HepG2 (cell line): Measurements from ENCODE around the gene EMC10. TPM values are rescaled to one million over a fixed set of nuclear protein-coding genes. Genes with fewer than 3 reads are reported as not detected.

Experiments
- ATAC-seq: fragments of 200-7000 bp; cut with Tn5 transposase; 3 replicates; pipeline ENCODE4 v1.9.1; 2020; ENCODE audit warnings: mild to moderate bottlenecking, moderate library complexity
- BruUV-seq: library from RNA; stranded (reverse); fragments of 400-500 nt; replicated peaks from 2 replicates; lab custom pipeline; 2021; lab: Mats Ljungman, UMichigan
- CTCF ChIA-PET: fragments of 300-600 bp; formaldehyde crosslinking; extraction: SDS; loops from one replicate; lab custom pipeline; 2021; ENCODE audit warnings: low total read pairs, inconsistent platforms, low intra/inter-chr PET ratio; lab: Yijun Ruan, JAX
- POLR2A ChIA-PET: fragments of 350-600 bp; sonication (Branson Sonifier 250); formaldehyde crosslinking; loops from one replicate; lab custom pipeline; 2020; ENCODE audit warnings: antibody characterized with exemption, inconsistent platforms; lab: Yijun Ruan, JAX
- DNase-seq: peaks from one replicate; pipeline ENCODE4 v3.0.0-alpha.2; 2015; ENCODE audit warnings: low spot score
- FAIRE-seq: peaks from 3 replicates; lab custom pipeline; 2011; peaks lifted over from hg19 to GRCh38; lab: Jason Lieb, UNC
- H2AFZ ChIP-seq: one replicate; pipeline ENCODE4 v1.6.1; 2011; ENCODE audit warnings: low read length, inconsistent platforms
- H3K27ac ChIP-seq: fragments of 300-600 bp; 3 replicates; pipeline ENCODE4 v1.8.0; 2011; ENCODE audit warnings: mixed run types, mild to moderate bottlenecking, mixed read lengths, low read length, inconsistent platforms; ENCODE audit not compliant: insufficient read depth; ENCODE audit errors: extremely low read length
- H3K27me3 ChIP-seq, 2 experiments: fragments of 200-600 bp in 1 of 2; 2 replicates in 1 of 2; 3 replicates in 1 of 2; pipeline versions ENCODE4 v1.6.0 to v1.8.0; 2011; ENCODE audit warnings: low read length in 2 of 2, mild to moderate bottlenecking in 2 of 2, moderate library complexity in 2 of 2, inconsistent platforms in 1 of 2; ENCODE audit not compliant: insufficient read depth in 2 of 2, control insufficient read depth in 1 of 2
- H3K36me3 ChIP-seq, 2 experiments: fragments of 200-600 bp in 1 of 2; replicated peaks in 1 of 2; 2 replicates in 1 of 2; 3 replicates in 1 of 2; pipeline versions ENCODE4 v1.5.1 to v1.8.0; 2011; ENCODE audit warnings: low read length in 2 of 2, inconsistent platforms in 1 of 2; ENCODE audit not compliant: insufficient read depth in 2 of 2, control insufficient read depth in 1 of 2
- H3K4me1 ChIP-seq: 2 replicates; pipeline ENCODE4 v1.5.1; 2012; ENCODE audit warnings: low read length, inconsistent platforms; ENCODE audit not compliant: insufficient read depth
- H3K4me2 ChIP-seq: 2 replicates; pipeline ENCODE4 v1.6.0; 2011; ENCODE audit warnings: low read depth, low read length, inconsistent platforms
- H3K4me3 ChIP-seq, 3 experiments: fragments of 200-600 bp in 1 of 3; sonication (generic), shearing (Covaris generic) in 1 of 3; replicated peaks in 1 of 3; 2 replicates each; pipeline ENCODE4 v1.5.1; 2011 to 2016; ENCODE audit warnings: low read length in 3 of 3, inconsistent platforms in 2 of 3, low read depth in 2 of 3, mild to moderate bottlenecking in 2 of 3, control low read depth in 1 of 3, mixed read lengths in 1 of 3; ENCODE audit not compliant: insufficient read depth in 1 of 3
- H3K79me2 ChIP-seq: one replicate; pipeline ENCODE4 v1.6.1; 2011; ENCODE audit warnings: low read length, inconsistent platforms; ENCODE audit not compliant: insufficient read depth
- H3K9ac ChIP-seq: 2 replicates; pipeline ENCODE4 v1.6.0; 2011; ENCODE audit warnings: mild to moderate bottlenecking, low read depth, low read length, inconsistent platforms; ENCODE audit not compliant: insufficient read depth
- H3K9me3 ChIP-seq: 2 replicates; pipeline ENCODE4 v1.5.1; 2012; ENCODE audit warnings: mild to moderate bottlenecking, low read length
- H4K20me1 ChIP-seq: 2 replicates; pipeline ENCODE4 v1.6.0; 2011; ENCODE audit warnings: inconsistent platforms, mild to moderate bottlenecking, low read length, moderate library complexity; ENCODE audit not compliant: insufficient read depth
- GABPA ChIP-seq, 2 experiments: IDR thresholded peaks; 2 replicates each; pipeline ENCODE4 v1.6.1; 2011 to 2016; ENCODE audit warnings: low read depth in 2 of 2, low read length in 1 of 2, missing biosample characterization in 1 of 2, missing genetic modification characterization in 1 of 2
- HMG20B ChIP-seq: conservative IDR thresholded peaks from 2 replicates; pipeline ENCODE4 v1.6.1; 2016; ENCODE audit warnings: missing genetic modification reagents, missing compliant biosample characterization
- IKZF5 ChIP-seq: IDR thresholded peaks from 2 replicates; pipeline ENCODE4 v1.6.1; 2018; ENCODE audit warnings: missing genetic modification reagents, mild to moderate bottlenecking, missing compliant biosample characterization
- KAT2B ChIP-seq: fragments of 150-350 bp; IDR thresholded peaks from 2 replicates; pipeline ENCODE4 v1.6.1; 2014; ENCODE audit warnings: low read depth, low read length, borderline replicate concordance
- POGZ ChIP-seq: sonication (generic); formaldehyde crosslinking; IDR thresholded peaks from 2 replicates; pipeline ENCODE4 v1.4.0; 2020; ENCODE audit warnings: mild to moderate bottlenecking, missing genetic modification reagents
- ZNF136 ChIP-seq: sonication (generic); formaldehyde crosslinking; IDR thresholded peaks from 2 replicates; pipeline ENCODE4 v1.8.1; 2022; ENCODE audit warnings: low read depth, mild to moderate bottlenecking, moderate library complexity, missing genetic modification reagents
- ZNF296 ChIP-seq: sonication (generic); formaldehyde crosslinking; conservative IDR thresholded peaks from 2 replicates; pipeline ENCODE4 v1.5.0; 2020; ENCODE audit warnings: mild to moderate bottlenecking, missing genetic modification reagents
- WGBS: methylation state at CpG from one replicate; pipeline ENCODE4 v1.1.6; 2017; ENCODE audit warnings: low lambda C conversion rate; 5-methylcytosine and 5-hydroxymethylcytosine counted together
- in situ Hi-C: cut with HindIII; loops from 2 replicates; pipeline ENCODE4 v1.10.0; 2017; ENCODE audit warnings: low pct_unique_long_range_greater_than_20kb; ENCODE audit not compliant: extremely low pct_ligation_motif_present
- intact Hi-C: fragments of 100-400 bp; cut with micrococcal nuclease; formaldehyde crosslinking; loops from one replicate; pipeline ENCODE4 v1.10.0; 2022; ENCODE audit not compliant: unreplicated experiment
- polyA plus RNA-seq, 8 experiments: library from polyadenylated mRNA; depleted of rRNA in 3 of 8; stranded (reverse) in 7 of 8; unstranded in 1 of 8; fragments of >200 nt; fragmentation: Illumina TruSeq in 4 of 8; extraction: Trizol in 4 of 8; gene quantifications; 2 replicates each; pipeline versions ENCODE4 v1.2.1 to v1.2.3, GENCODE V29; 2011 to 2016; ENCODE audit warnings: low read depth in 4 of 8, missing spikeins in 1 of 8, mixed read lengths in 1 of 8; ENCODE audit not compliant: insufficient read depth in 1 of 8
- total RNA-seq, 5 experiments: library from RNA; depleted of rRNA; stranded (reverse); fragments of >200 nt; fragmentation: Illumina TruSeq; extraction: Trizol; gene quantifications; 2 replicates each; pipeline ENCODE4 v1.2.3, GENCODE V29; 2016; ENCODE audit warnings: low read depth in 1 of 5

The EMC10 gene
- total and polyA plus RNA-seq, 2 of the 13 experiments (the other 11 are each of a cell fraction or from before 2014, with no cell fraction given): not detected

- TF ChIP-seq IKZF5 (CRISPR knock-in tag): no peak
- TF ChIP-seq, all 625 proteins: peak for 0
Measured at GRCh38 chr19:50447053-50447452, 29.3 kb upstream of the EMC10 start (continued).

- Histone ChIP-seq H3K27ac (no peak overlapping the region), H3K4me1 (no peaks in the 10 kb centered on the region), H3K4me2 (no peak overlapping the region), H4K20me1 (no peaks in the 10 kb centered on the region), H3K9ac (no peak overlapping the region), H3K27me3 (peaks cover 1 to 11% of the 10 kb centered on the region in 2 experiments; a peak in 2 of 5 replicates), H3K4me3 (no peak overlapping the region), H3K79me2 (no peaks in the 10 kb centered on the region), H3K9me3 (no peaks in the 10 kb centered on the region), H3K36me3 (no peaks in the 10 kb centered on the region), H2AFZ (no peak overlapping the region)
- 62% methylated on average over 10 of the region's 10 CpGs for WGBS
- no peak for TF ChIP-seq POGZ
- no peak for TF ChIP-seq ZNF136 (CRISPR knock-in tag)
- TF ChIP-seq ZNF296: no peak
- TF ChIP-seq GABPA (IDR thresholded peaks at IDR 0.05; ENCODE audit: low read depth, low read length): no peak
- TF ChIP-seq GABPA (CRISPR knock-in tag; IDR thresholded peaks at IDR 0.05; ENCODE audit: low read depth): no peak
- no peak for TF ChIP-seq HMG20B
- TF ChIP-seq KAT2B: no peak
- ChIA-PET CTCF (no interaction called here), POLR2A (no interaction called here)
- intact Hi-C loops (no loop called here), in situ Hi-C loops (no loop called here)
- BruUV-seq: no TSS peak
- DNase-seq (no peak), FAIRE-seq (no peak), ATAC-seq (no peak)
Measured at GRCh38 chr19:50447750-50448149, 28.6 kb upstream of the EMC10 start.
